ENCODE data around the gene DLGAP3.
A peak's percentile ranks its signal among the peaks of the same experiment; 100 is the strongest.
"Not testable (repeated sequence)": the region's sequence is repeated elsewhere in the genome, so short reads cannot be mapped to it uniquely, and the experiment has no call there.

The DLGAP3 gene

DNA sequence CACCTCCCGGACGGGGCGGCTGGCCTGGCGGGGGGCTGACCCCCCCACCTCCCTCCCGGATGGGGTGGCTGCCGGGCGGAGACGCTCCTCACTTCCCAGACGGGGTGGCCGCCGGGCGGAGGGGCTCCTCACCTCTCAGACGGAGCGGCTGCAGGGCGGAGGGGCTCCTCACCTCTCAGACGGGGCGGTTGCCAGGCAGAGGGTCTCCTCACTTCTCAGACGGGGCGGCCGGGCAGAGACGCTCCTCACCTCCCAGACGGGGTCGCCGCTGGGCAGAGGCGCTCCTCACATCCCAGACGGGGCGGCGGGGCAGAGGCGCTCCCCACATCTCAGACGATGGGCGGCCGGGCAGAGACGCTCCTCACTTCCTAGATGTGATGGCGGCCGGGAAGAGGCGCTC is 38.2 kb upstream of the DLGAP3 start:
- H3K27ac Mint-ChIP-seq (ENCODE audit: low read depth); H3K27me3 Mint-ChIP-seq; H3K9me3 Mint-ChIP-seq; DNase-seq (ENCODE audit: low spot score in 2 of 2); H3K4me3 Mint-ChIP-seq; H3K4me1 Mint-ChIP-seq; ATAC-seq (replicated peaks; ENCODE audit: extremely low read depth, poor library complexity, severe bottlenecking); H3K36me3 Mint-ChIP-seq (ENCODE audit: insufficient read depth): not testable (repeated sequence)

DNA sequence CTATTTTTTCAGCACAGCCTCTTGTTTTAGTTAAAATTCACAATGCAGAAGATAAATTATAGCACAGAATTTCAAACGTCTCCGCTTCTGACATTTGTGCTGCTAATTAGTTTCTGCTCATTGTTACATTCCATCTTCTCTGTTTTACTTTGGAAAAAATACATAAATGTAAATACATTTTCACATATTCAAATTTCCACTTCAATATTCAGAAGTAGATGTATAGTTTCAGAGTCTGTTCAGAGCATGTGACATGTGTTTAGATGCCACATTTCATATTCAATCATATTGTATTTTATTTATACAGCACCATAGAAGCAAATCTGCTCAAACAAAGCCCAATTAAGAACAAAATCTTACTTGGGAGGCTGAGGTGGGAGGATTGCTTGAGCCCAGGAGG is 36.1 kb upstream of the DLGAP3 start:
- Mint-ChIP-seq H3K36me3 (ENCODE audit: insufficient read depth) (no peaks in the 10 kb centered on the region), H3K9me3 (no peaks in the 10 kb centered on the region), H3K4me3 (no peak overlapping the region), H3K4me1 (no peaks in the 10 kb centered on the region), H3K27me3 (no peaks in the 10 kb centered on the region), H3K27ac (ENCODE audit: low read depth) (no peak overlapping the region)
- ATAC-seq (replicated peaks; ENCODE audit: extremely low read depth, poor library complexity, severe bottlenecking) (no peak), DNase-seq (ENCODE audit: low spot score in 2 of 2) (no peak)

DNA sequence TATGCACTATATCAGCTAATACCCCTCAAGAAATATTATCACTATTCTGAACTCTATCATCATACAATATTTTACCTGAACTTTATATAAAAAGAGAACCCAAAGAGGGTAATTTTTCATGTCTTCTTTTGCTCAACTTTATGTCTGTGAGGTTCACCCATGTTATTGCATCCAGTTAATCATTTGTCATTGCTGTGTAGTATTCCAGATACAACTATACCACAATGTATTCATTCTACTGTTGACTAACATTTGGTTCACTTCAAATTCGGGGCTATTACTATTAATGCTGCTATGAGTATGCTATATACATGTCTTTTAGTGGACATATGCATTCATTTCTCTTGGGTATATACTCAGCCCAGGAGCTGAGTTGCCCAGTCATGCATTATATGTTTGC is 21.0 kb upstream of the DLGAP3 start:
- Mint-ChIP-seq H3K27ac (ENCODE audit: low read depth) (no peak overlapping the region), H3K27me3 (peaks cover 50% of the 10 kb centered on the region), H3K4me1 (no peaks in the 10 kb centered on the region), H3K4me3 (no peak overlapping the region), H3K9me3 (no peaks in the 10 kb centered on the region), H3K36me3 (ENCODE audit: insufficient read depth) (no peaks in the 10 kb centered on the region)
- ATAC-seq (replicated peaks; ENCODE audit: extremely low read depth, poor library complexity, severe bottlenecking) (no peak), DNase-seq (ENCODE audit: low spot score in 2 of 2) (no peak)

DNA sequence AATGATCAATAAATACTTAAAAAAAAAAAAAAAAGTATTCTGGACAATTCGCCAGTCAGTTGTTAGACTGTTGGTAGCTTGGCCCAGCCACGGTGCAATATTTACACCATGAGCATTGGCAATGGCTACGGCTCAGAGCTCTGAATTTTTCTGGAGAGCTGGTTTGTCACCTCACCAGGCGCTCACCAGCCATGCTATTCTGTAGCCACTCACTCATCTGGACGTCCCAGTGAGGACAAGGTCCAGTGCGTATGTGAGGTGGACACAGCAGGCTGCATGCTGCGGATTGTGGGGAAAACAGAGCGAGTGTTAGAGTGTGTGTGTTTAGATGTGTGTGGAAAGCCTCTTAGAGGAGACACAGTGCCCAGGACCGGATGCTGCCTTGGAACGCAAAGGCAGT is 19.3 kb upstream of the DLGAP3 start:
- not testable (repeated sequence) for H3K36me3 Mint-ChIP-seq (ENCODE audit: insufficient read depth); H3K4me3 Mint-ChIP-seq; ATAC-seq (replicated peaks; ENCODE audit: extremely low read depth, poor library complexity, severe bottlenecking); DNase-seq (ENCODE audit: low spot score in 2 of 2); H3K4me1 Mint-ChIP-seq; H3K9me3 Mint-ChIP-seq
- Mint-ChIP-seq H3K27ac (ENCODE audit: low read depth) (peak overlapping the region; percentile 44), H3K27me3 (peaks cover 50% of the 10 kb centered on the region)

DNA sequence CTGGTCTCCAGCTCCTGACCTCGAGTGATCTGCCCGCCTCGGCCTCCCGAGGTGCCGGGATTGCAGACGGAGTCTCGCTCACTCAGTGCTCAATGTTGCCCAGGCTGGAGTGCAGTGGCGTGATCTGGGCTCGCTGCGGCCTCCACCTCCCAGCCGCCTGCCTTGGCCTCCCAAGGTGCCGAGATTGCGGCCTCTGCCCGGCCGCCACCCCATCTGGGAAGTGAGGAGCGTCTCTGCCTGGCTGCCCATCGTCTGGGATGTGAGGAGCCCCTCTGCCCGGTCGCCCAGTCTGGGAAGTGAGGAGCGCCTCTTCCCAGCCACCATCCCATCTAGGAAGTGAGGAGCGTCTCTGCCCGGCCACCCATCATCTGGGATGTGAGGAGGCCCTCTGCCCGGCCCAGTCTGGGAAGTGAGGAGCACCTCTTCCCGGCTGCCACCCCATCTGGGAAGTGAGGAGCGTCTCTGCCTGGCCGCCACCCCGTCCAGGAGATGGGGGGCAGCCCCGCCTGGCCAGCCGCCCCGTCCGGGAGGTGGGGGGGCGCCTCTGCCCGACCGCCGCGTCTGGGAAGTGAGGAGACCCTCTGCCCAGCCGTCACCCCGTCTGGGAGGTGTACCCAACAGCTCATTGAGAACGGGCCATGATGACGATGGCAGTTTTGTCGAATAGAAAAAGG is 18.3 kb upstream of the DLGAP3 start:
- not testable (repeated sequence) for H3K9me3 Mint-ChIP-seq; H3K27ac Mint-ChIP-seq (ENCODE audit: low read depth); H3K4me3 Mint-ChIP-seq; DNase-seq (ENCODE audit: low spot score in 2 of 2); ATAC-seq (replicated peaks; ENCODE audit: extremely low read depth, poor library complexity, severe bottlenecking); H3K36me3 Mint-ChIP-seq (ENCODE audit: insufficient read depth); H3K4me1 Mint-ChIP-seq
- peaks cover 58% of the 10 kb centered on the region for H3K27me3 Mint-ChIP-seq

DNA sequence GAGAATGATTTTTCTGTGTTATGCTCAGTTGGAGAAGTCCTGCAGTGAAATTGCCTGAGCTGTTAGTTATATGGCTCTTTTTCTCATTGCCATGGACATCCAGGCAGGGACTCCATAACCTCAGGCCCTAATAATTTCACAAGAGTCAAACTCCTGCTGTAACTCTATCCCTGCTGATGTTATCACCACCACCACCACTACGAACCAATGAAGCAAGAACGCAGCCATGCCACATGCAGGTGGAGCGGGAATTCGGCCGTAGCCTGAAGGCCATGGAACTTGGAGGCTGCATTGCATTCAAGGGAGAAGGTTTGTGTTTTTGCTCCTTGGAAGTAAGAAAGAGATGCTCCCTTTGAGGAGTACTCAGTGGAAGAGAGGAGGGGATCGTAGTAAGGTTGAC is 16.8 kb upstream of the DLGAP3 start:
- Mint-ChIP-seq H3K27ac (ENCODE audit: low read depth) (no peak overlapping the region), H3K4me1 (no peaks in the 10 kb centered on the region), H3K36me3 (ENCODE audit: insufficient read depth) (no peaks in the 10 kb centered on the region), H3K9me3 (no peaks in the 10 kb centered on the region), H3K4me3 (no peak overlapping the region), H3K27me3 (peaks cover 58% of the 10 kb centered on the region)
- no peak for DNase-seq (ENCODE audit: low spot score in 2 of 2)
- ATAC-seq (replicated peaks; ENCODE audit: extremely low read depth, poor library complexity, severe bottlenecking) = no peak

DNA sequence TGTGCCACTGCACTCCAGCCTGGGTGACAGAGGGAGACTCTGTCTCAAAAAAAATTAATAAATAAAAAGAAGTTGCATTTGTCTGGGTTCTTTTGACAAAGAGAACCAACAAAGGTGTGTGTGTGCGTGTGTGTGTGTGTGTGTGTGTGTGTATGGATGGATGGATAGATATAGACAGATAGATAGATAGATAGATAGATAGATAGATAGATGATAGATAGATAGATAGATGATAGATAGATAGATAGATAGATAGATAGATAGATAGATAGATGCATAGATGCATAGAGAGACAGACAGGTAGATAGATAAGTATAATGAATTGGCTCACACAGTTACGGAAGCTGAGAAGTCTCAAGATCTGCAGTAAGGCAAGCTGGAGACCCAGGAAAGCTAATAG is 12.3 kb upstream of the DLGAP3 start:
- ATAC-seq (replicated peaks; ENCODE audit: extremely low read depth, poor library complexity, severe bottlenecking); H3K4me3 Mint-ChIP-seq; H3K27ac Mint-ChIP-seq (ENCODE audit: low read depth); H3K36me3 Mint-ChIP-seq (ENCODE audit: insufficient read depth); DNase-seq (ENCODE audit: low spot score in 2 of 2); H3K9me3 Mint-ChIP-seq; H3K4me1 Mint-ChIP-seq: not testable (repeated sequence)
- peaks cover 56% of the 10 kb centered on the region for H3K27me3 Mint-ChIP-seq

DNA sequence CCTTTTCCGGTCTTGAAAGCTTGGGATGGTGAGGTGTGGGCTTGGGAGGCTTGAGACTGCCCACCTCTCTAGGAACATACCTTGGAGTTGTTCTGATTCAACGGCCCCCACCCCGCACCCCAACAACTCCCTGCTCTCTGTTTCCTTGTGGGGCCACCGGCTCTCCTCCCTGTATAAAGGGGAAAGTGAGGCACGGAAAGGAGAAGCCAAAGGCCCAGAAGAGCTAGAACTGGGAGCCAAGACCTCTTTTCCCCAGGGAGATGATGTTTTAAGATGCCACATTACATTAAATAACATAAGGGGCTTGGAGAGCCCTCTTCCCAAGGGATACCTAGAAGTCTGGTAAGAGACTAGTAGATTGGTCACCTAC is 1.2 kb upstream of the DLGAP3 start:
- H3K9me3 Mint-ChIP-seq = no peaks in the 10 kb centered on the region
- DNase-seq (ENCODE audit: low spot score in 2 of 2) (no peak), ATAC-seq (replicated peaks; ENCODE audit: extremely low read depth, poor library complexity, severe bottlenecking) (no peak)
- peaks cover 45% of the 10 kb centered on the region for H3K27me3 Mint-ChIP-seq
- H3K4me3 Mint-ChIP-seq = peak overlapping the region; percentile 54
- H3K27ac Mint-ChIP-seq (ENCODE audit: low read depth) = no peak overlapping the region
- H3K4me1 Mint-ChIP-seq = peaks cover 7% of the 10 kb centered on the region
- H3K36me3 Mint-ChIP-seq (ENCODE audit: insufficient read depth) = no peaks in the 10 kb centered on the region

DNA sequence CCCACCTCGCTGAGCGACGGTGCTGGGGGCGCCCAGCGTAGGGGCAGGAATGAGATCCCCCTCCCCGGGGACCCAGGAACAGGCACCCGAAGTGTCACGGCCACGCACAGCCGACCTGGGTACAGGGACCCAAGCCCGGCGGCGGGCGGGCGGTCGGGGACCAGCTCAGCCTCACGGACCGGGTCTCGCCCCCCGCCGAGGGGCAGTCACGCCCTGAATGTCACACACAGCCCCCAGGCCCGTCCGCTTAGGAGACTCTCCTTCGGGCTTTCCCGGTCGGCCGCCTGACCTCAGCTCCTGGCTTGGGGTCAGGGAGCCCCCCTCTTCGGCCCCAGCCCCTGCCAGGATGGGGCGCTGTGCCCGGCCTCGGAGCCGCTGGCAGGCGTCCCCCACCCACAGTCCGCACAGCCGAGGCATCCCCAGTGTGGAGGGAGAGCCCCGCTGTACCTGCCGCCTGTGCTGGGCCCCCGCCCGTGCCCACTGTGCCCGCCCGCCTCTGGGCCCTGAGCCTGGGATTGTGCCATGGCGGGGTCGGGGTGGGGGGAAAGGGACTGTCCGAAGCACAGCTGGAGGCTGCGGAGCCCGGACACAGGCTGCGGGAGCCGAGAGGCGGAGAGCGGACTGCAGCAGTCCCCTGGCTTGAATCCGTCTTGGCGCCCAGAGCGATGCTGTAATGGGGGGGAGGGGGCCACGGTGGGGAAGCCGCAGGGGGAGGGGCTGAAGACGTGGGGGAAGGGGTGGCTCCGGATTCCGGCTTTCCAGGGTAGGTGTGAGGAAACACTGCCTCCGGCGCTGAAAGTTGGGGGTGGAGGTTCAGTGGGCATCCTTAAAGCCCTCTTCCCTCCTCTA is 627 bp upstream of the DLGAP3 start:
- H3K27me3 Mint-ChIP-seq = peaks cover 52% of the 10 kb centered on the region
- ATAC-seq (replicated peaks; ENCODE audit: extremely low read depth, poor library complexity, severe bottlenecking) = no peak

DNA sequence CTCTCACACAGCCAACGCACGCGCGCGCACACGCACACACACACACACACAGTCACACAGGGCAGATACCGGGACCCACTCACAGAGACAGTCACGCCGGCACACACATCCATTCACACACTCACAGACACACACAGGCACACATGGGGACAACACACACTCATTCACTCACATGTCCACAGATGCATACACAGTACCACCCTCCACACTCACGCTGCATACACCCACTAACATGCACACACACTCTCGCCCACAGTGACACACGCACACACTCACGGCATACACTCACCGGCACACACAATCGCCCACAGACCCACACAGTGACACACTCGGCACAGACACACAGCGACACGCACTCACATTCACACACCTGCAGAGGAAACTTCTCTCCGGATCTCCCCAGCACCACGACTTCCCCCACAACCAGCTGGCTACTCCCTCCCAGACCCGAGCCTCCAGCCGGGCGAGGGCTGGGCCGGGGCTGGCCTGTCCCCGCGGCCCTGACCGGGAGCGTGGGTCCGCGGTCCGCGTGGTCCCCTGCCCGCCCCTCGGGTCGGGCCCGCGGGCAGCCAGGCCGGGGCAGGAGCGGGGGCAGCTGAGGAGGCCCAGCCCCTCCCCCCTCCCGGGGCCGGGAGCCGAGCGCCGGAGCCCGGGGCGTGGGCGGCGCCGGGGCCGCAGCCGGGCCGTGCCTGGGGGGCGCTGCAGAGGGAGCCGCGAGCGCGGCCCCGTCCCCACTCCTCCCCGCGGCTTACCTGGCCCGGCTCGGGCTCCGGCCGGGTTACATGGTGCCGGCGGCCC is 552 bp downstream of the DLGAP3 start:
- Mint-ChIP-seq H3K27ac (ENCODE audit: low read depth) (no peak overlapping the region), H3K9me3 (no peaks in the 10 kb centered on the region), H3K4me1 (peaks cover 7% of the 10 kb centered on the region), H3K27me3 (peaks cover 63% of the 10 kb centered on the region), H3K4me3 (peak overlapping the region; percentile 63), H3K36me3 (ENCODE audit: insufficient read depth) (no peaks in the 10 kb centered on the region)
- ATAC-seq (replicated peaks; ENCODE audit: extremely low read depth, poor library complexity, severe bottlenecking) (no peak), DNase-seq (ENCODE audit: low spot score in 2 of 2) (no peak)

More for the DNA sequence above, 627 bp upstream of the DLGAP3 start:
- H3K36me3 Mint-ChIP-seq (ENCODE audit: insufficient read depth) = no peaks in the 10 kb centered on the region
- no peak for DNase-seq (ENCODE audit: low spot score in 2 of 2)
- H3K9me3 Mint-ChIP-seq = no peaks in the 10 kb centered on the region
- H3K4me1 Mint-ChIP-seq = peaks cover 7% of the 10 kb centered on the region
- peak overlapping the region; percentile 54 for H3K4me3 Mint-ChIP-seq
- no peak overlapping the region for H3K27ac Mint-ChIP-seq (ENCODE audit: low read depth)

DNA sequence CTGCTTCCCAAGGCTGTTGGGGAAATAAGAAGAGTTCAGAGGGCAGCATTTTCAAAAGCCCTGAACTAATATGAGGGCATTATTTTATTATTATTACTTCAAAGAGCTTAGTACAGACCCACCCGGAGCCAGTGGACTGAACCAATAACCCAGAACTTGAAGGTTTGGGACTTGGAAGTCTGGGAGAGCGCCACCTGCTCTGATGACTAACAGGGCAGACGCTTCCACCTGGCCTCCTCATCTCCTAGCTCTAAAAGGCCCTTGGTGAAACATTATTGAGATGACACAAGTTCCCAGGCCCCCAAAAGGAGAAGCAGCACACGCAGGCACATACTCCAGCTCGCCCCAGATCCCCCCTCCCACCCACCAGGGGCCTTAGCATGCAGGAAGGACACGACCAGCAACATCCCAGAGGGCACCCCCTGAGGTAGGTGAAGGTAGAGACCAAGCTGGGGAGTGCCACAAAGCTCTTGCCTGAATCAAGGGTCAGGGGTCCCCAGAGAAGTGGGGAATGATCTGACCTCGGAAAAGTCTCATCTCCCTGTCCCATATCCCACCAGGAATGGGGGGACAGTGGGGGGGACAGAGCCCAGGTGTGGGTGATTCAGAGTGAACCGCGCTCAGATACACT is 1.3 kb downstream of the DLGAP3 start:
- no peak for DNase-seq (ENCODE audit: low spot score in 2 of 2)
- Mint-ChIP-seq H3K4me1 (peaks cover 7% of the 10 kb centered on the region), H3K9me3 (no peaks in the 10 kb centered on the region), H3K27me3 (peaks cover 71% of the 10 kb centered on the region), H3K27ac (ENCODE audit: low read depth) (no peak overlapping the region), H3K4me3 (peak overlapping the region; percentile 63), H3K36me3 (ENCODE audit: insufficient read depth) (no peaks in the 10 kb centered on the region)
- ATAC-seq (replicated peaks; ENCODE audit: extremely low read depth, poor library complexity, severe bottlenecking) = no peak

DNA sequence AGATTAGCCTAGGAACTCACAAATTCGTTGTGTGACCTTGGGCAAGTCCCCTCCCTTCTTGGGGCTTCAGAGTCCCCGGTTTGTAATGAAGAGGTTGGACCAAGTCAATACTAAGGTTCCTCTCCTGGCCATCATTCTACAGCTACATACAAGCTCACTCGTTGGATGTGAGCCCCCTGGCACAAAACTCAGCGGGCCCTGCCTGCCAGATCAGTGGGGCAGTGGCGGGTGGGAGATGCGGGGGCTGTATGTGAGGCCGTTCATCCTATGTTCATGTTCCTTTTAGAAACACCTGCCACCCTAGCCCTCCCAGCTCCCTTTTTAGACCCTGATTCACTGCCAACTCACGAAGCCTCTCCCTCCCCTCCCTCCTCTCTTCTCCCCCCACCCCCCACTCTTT is 2.1 kb downstream of the DLGAP3 start:
- Mint-ChIP-seq H3K36me3 (ENCODE audit: insufficient read depth) (no peaks in the 10 kb centered on the region), H3K27ac (ENCODE audit: low read depth) (no peak overlapping the region), H3K27me3 (peaks cover 79% of the 10 kb centered on the region), H3K4me1 (peaks cover 7% of the 10 kb centered on the region), H3K4me3 (no peak overlapping the region), H3K9me3 (no peaks in the 10 kb centered on the region)
- DNase-seq (ENCODE audit: low spot score in 2 of 2) = no peak
- ATAC-seq (replicated peaks; ENCODE audit: extremely low read depth, poor library complexity, severe bottlenecking) = no peak

Measured in central memory CD8-positive, alpha-beta T cell (primary cell).